ENCODE results near the gene MAPRE2.

MAPRE2 gene

GRCh38 chr18:35121038-35121437, 79.8 kb downstream of the MAPRE2 start:
- no peak for DNase-seq
- H3K9me3 ChIP-seq (replicated peaks; ENCODE audit: insufficient read depth, low read length) = no peaks in the 10 kb centered on the region
- H3K4me3 ChIP-seq (ENCODE audit: low read length) = no peak overlapping the region
- H3K27me3 ChIP-seq (replicated peaks; ENCODE audit: insufficient read depth, low read length) = no peaks in the 10 kb centered on the region
- no peak overlapping the region for H3K27ac ChIP-seq (ENCODE audit: low read length)
- no peak overlapping the region for H3K4me2 ChIP-seq (ENCODE audit: low read depth, low read length)
- H3F3A ChIP-seq (ENCODE audit: insufficient read depth, low read length) = no peaks in the 10 kb centered on the region
- no peak overlapping the region for H3K9ac ChIP-seq (ENCODE audit: low read length)
- no peaks in the 10 kb centered on the region for H3K79me2 ChIP-seq (ENCODE audit: low read length)
- no peaks in the 10 kb centered on the region for H3K9me2 ChIP-seq (replicated peaks; ENCODE audit: insufficient read depth, low read length)
- H3K36me3 ChIP-seq (replicated peaks; ENCODE audit: insufficient read depth, low read length) = no peaks in the 10 kb centered on the region
- no peaks in the 10 kb centered on the region for H3K4me1 ChIP-seq (ENCODE audit: low read length)
- TF ChIP-seq CTCF (IDR thresholded peaks at IDR 0.05; ENCODE audit: low read length) (no peak), EZH2phosphoT487 (IDR thresholded peaks at IDR 0.05; ENCODE audit: low read length) (no peak), EZH2 (optimal IDR thresholded peaks at IDR 0.05; ENCODE audit: low read depth, low read length) (no peak)
- no peaks in the 10 kb centered on the region for H4K20me1 ChIP-seq (ENCODE audit: insufficient read depth, low read length)
- no peak overlapping the region for H2AFZ ChIP-seq (ENCODE audit: low read length)

DNA sequence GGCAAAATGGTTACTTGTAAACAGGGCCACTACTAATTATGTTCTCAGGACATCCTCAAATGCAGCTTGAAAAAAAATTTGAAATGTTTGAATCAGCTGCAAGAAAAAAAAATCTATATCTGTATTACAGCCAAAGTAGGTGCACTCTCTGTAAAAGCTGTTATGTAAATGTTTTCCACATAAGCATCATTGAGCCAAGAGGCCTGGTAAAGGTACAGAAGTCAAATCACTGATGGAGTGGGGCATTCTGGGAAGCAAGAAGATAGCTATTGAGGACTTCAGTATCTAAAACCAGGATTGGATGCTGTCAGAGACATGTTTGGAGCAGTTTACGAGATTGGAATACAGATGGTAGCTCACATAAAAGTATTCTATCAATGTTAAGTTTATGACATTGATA, 80.3 kb downstream of the MAPRE2 start:
- Histone ChIP-seq H2AFZ (ENCODE audit: low read length) (no peak overlapping the region), H3F3A (ENCODE audit: insufficient read depth, low read length) (no peaks in the 10 kb centered on the region), H3K9me2 (replicated peaks; ENCODE audit: insufficient read depth, low read length) (no peaks in the 10 kb centered on the region), H3K79me2 (ENCODE audit: low read length) (no peaks in the 10 kb centered on the region), H4K20me1 (ENCODE audit: insufficient read depth, low read length) (no peaks in the 10 kb centered on the region), H3K27ac (ENCODE audit: low read length) (no peak overlapping the region), H3K9me3 (replicated peaks; ENCODE audit: insufficient read depth, low read length) (no peaks in the 10 kb centered on the region), H3K27me3 (replicated peaks; ENCODE audit: insufficient read depth, low read length) (no peaks in the 10 kb centered on the region), H3K4me1 (ENCODE audit: low read length) (no peaks in the 10 kb centered on the region), H3K9ac (ENCODE audit: low read length) (no peak overlapping the region), H3K4me3 (ENCODE audit: low read length) (no peak overlapping the region), H3K4me2 (ENCODE audit: low read depth, low read length) (no peak overlapping the region), H3K36me3 (replicated peaks; ENCODE audit: insufficient read depth, low read length) (no peaks in the 10 kb centered on the region)
- TF ChIP-seq EZH2 (optimal IDR thresholded peaks at IDR 0.05; ENCODE audit: low read depth, low read length) (no peak), EZH2phosphoT487 (IDR thresholded peaks at IDR 0.05; ENCODE audit: low read length) (no peak)
- DNase-seq = no peak

GRCh38 chr18:35122586-35123224, 81.5 kb downstream of the MAPRE2 start:
- H3K36me3 ChIP-seq (replicated peaks; ENCODE audit: insufficient read depth, low read length) = no peaks in the 10 kb centered on the region
- H3K9me2 ChIP-seq (replicated peaks; ENCODE audit: insufficient read depth, low read length) = no peaks in the 10 kb centered on the region
- H4K20me1 ChIP-seq (ENCODE audit: insufficient read depth, low read length) = no peaks in the 10 kb centered on the region
- H3K9me3 ChIP-seq (replicated peaks; ENCODE audit: insufficient read depth, low read length) = no peaks in the 10 kb centered on the region
- H3K4me1 ChIP-seq (ENCODE audit: low read length) = no peaks in the 10 kb centered on the region
- H3K9ac ChIP-seq (ENCODE audit: low read length) = no peak overlapping the region
- H3K4me2 ChIP-seq (ENCODE audit: low read depth, low read length) = no peak overlapping the region
- DNase-seq = no peak
- no peaks in the 10 kb centered on the region for H3K27me3 ChIP-seq (replicated peaks; ENCODE audit: insufficient read depth, low read length)
- no peaks in the 10 kb centered on the region for H3F3A ChIP-seq (ENCODE audit: insufficient read depth, low read length)
- no peak overlapping the region for H2AFZ ChIP-seq (ENCODE audit: low read length)
- H3K27ac ChIP-seq (ENCODE audit: low read length) = no peak overlapping the region
- no peak overlapping the region for H3K4me3 ChIP-seq (ENCODE audit: low read length)
- TF ChIP-seq CTCF (IDR thresholded peaks at IDR 0.05; ENCODE audit: low read length) (no peak), EZH2 (optimal IDR thresholded peaks at IDR 0.05; ENCODE audit: low read depth, low read length) (no peak), EZH2phosphoT487 (IDR thresholded peaks at IDR 0.05; ENCODE audit: low read length) (no peak)
- no peaks in the 10 kb centered on the region for H3K79me2 ChIP-seq (ENCODE audit: low read length)

DNA sequence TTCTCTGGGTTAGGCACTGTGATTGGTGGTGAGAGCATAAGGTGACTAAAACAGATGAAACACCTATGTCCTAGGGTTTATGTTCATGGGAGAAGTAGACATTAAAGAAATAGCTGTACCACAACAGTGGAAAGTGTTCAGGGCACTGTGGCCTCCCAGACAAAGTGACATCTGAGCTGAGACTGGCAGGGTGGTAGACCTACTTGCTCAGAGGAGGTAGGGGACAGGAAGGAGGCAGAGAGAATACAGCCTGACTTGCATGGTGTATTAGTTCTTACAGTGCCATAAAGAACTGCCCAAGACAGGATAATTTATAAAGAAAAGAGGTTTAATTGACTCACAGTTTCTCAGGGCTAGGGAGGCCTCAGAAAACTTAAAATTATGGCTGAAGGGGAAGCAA, 82.6 kb downstream of the MAPRE2 start:
- Histone ChIP-seq H3K9ac (ENCODE audit: low read length) (no peak overlapping the region), H3K79me2 (ENCODE audit: low read length) (no peaks in the 10 kb centered on the region), H3K27me3 (replicated peaks; ENCODE audit: insufficient read depth, low read length) (no peaks in the 10 kb centered on the region), H3K9me3 (replicated peaks; ENCODE audit: insufficient read depth, low read length) (no peaks in the 10 kb centered on the region), H3F3A (ENCODE audit: insufficient read depth, low read length) (no peaks in the 10 kb centered on the region), H3K4me3 (ENCODE audit: low read length) (no peak overlapping the region), H3K27ac (ENCODE audit: low read length) (no peak overlapping the region), H2AFZ (ENCODE audit: low read length) (no peak overlapping the region), H3K36me3 (replicated peaks; ENCODE audit: insufficient read depth, low read length) (no peaks in the 10 kb centered on the region), H3K4me2 (ENCODE audit: low read depth, low read length) (no peak overlapping the region), H3K9me2 (replicated peaks; ENCODE audit: insufficient read depth, low read length) (no peaks in the 10 kb centered on the region), H4K20me1 (ENCODE audit: insufficient read depth, low read length) (no peaks in the 10 kb centered on the region), H3K4me1 (ENCODE audit: low read length) (no peaks in the 10 kb centered on the region)
- TF ChIP-seq EZH2phosphoT487 (IDR thresholded peaks at IDR 0.05; ENCODE audit: low read length) = no peak
- TF ChIP-seq CTCF (IDR thresholded peaks at IDR 0.05; ENCODE audit: low read length) = no peak
- no peak for TF ChIP-seq EZH2 (optimal IDR thresholded peaks at IDR 0.05; ENCODE audit: low read depth, low read length)
- no peak for DNase-seq
